CD4-positive, alpha-beta T cell treated with Interferon gamma for 1 hour (primary cell): ENCODE results near the gene CA10.

Experiments used
- DNase-seq: peaks from one replicate; pipeline ENCODE4 v3.0.0-alpha.2; 2020

The CA10 gene

DNA sequence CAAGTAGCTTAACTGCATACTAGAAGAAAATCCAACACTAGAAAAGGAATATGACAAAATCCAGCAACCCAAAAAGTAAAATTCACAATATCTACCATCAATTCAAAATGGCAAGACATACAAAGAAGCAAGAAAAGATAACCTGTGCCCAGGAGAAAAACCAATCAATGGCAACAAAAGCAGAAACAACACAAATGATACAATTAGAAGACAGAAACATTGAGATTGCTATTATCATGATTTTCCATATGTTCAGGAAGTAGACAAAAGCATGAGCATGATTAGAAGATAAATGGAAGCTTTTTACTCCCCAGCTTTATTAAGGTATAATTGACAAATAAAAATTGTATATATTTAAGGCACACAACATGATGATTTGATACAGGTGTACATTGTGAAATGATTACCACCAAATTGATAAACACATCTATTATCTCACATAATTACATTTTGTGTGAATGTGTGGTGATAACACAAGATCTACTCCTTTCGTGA is 117.3 kb downstream of the CA10 start:
- DNase-seq, result no peak

DNA sequence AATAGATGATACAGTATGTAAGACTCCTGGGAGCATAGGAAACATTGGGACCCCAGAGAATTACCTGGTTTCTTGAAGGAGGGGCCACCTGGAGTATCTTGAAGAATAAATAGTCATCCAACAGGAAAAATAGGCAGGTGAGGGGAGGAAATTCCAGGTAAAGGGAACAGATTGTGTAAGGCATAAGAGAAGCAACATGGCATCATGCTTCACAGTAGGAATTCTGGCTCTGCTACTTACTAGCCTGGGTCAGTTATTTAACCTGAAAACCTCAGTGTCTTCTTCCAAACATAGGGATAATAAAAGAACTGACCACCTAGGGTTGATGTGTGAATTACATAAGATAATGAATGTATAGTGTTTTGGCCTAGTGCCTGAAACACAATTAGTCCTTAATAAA is 122.1 kb downstream of the CA10 start:
- DNase-seq, result no peak

DNA sequence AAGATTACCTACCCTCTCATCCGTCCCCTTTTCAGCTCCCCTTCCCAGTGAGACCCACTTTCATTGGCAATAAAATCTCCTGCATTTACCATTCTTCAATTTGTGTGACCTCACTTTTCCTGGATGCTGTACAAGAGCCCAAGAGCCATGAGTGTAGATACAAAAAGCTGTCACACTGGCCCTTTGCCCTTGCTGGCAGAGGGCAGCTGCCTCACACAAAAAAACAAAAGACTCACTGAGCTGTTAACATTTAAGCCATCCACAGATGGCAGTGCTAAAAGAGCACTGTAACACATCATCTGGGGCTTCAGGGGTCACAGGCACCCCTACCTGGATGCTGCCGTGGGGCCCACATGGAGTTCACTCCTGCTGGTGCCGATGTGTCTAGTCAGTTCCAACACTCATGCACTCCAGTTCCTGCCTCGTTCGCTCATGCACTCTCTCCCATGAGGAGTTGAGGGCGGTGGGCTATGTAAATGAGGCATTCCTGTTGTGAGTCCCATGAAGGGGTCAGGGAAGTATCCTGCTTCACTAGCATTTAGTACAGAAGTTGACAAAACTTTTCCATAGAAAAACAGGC is 123.1 kb downstream of the CA10 start:
- DNase-seq, result no peak

DNA sequence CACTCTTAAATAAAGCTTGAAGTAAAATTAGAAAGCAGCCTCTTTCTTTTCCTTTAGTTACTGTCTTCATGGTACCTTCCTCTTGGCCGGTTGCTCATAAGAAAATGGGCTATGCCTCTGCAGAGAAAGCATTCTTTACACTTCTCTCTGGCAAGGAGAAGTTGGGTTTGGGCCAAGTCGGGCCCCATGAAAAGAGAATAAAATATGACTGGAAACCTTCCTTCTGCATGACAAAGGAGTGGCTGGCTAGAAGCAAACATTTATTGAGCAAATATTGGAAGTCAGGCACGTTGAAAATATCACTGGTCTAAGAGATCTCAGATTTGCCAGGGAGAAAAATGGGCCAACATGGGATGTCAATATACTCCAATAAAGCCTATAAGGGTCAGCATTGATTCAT is 126.1 kb downstream of the CA10 start:
- DNase-seq, result no peak

DNA sequence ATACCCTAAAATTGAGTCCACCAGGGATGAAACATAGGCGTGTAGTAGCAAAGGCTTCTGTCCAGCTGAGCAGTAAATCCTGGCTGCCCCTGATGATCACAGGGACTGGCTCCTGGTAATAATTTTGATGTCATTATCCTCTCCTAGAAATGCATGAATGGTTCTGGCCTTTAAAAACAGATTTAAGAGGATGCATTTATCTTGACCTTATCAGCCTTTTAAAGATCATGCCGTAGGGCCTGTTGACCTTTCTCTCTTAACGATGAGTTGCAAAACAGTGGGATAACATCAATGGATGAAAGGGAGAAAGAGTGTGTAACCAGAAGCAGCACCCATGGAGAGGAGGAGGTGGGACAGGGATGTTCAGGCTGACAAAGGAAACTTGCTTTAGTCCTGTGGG is 128.5 kb downstream of the CA10 start:
- DNase-seq, result no peak

DNA sequence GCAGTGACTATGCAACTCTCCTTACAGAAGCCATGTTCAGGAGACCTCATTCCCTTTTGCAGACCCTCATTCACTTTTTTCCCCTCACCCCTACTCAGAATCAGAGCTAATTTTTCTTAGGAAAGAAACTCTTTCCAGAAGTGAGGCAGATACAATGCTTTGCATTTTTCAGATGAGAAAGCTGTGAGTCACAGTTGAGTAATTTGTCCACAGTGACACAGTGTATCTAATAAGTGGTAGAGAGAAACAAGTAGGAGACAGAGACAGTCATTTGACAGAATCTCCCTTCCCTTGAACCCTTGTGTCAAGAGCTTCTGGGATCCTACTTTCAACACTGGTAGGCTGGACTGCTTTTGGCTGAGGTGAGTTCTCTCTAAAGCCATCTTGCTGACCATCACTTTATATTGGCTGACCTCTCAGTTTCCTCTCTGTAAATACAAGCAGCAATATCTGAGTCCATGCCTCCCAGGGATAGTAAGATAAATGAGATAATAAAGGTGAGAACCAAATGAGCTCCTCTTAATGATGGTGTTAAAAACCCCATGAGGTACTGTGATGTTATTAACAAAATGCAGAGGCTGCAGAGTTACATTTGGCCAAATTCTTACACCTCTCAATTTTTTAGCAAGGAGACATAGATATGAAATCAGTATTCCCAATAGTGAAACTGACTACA is 130.8 kb downstream of the CA10 start:
- no peak for DNase-seq

DNA sequence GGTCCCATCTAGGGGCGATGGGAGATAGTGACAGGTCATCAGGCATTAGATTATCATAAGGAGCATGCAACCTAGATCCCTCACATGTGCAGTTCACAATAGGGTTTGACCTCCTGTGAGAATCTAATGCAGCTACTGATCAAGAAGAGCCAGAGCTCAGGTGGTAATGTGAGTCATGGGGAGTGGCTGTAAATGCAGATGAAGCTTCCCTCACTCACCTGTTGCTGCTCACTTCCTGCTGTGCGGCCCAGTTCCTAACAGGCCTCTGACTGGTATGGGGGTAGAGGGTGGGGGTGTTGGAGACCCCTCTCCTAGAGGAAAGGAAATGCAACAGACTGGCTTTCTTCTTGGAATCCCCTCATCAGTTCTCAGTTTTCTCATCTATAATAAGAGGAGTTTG is 131.4 kb downstream of the CA10 start:
- DNase-seq, result no peak

DNA sequence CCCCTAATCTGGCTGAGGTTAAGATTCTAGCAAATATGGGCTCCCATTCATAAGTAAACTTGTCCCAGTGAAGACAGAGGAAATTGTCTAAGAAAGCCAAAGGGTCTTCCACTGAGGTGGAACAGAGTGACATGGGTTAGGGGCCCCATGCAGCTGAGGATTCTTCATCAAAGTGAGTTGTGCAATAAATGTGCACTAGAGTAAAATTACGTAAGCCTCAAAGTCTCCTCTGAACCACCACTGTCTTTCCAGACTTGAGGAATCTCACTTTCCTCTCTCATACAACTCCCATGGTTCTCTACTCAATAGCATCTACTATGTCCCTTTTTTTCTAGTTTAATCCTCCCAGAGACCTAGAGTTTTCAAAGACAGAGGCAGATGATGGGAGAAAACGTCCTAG is 132.4 kb downstream of the CA10 start:
- no peak for DNase-seq

DNA sequence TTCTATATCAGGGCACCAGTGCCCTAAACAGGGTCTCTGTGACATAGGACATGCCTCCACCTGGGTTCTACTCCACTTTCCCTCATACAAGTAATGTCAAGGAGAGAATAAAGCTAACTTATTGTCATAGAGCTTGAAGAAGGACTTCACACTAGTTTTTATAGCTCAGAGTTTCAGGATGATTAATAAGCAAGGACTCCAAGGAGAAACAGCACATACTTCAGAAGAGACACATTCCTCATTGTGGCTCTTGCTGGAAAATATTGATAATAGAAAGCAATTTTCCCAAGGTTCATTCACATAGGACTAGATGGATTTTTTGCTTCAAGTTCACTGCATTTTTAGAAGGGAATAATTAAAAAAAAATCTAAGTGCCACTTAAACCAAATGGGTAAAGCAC is 133.3 kb downstream of the CA10 start:
- no peak for DNase-seq

DNA sequence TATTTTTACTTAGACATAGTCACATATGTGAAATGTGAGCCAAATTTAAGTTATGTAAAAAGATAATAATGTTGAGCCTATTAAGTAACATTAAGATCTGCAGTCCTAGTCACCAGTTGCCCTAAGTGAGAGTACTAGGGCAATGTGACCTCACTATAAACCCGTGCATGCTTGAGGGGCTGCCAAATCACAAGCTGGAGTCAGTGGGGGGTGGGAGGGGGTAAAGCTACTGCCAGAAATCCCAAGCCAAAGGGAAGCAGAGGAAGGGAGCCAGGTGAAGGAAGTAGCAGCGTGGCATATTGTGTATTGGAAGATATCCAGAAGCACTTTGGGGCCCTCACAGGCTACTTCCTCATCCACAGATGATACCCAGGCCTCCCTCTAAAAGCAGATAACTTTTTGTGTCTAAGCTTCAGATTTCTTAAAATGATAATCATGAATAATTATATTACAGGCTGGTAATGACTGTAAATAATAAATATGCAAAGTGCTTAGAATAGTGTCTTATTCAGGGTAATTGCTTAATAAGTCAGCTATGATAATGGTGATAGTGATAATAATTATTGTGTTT is 134.1 kb downstream of the CA10 start:
- no peak for DNase-seq

DNA sequence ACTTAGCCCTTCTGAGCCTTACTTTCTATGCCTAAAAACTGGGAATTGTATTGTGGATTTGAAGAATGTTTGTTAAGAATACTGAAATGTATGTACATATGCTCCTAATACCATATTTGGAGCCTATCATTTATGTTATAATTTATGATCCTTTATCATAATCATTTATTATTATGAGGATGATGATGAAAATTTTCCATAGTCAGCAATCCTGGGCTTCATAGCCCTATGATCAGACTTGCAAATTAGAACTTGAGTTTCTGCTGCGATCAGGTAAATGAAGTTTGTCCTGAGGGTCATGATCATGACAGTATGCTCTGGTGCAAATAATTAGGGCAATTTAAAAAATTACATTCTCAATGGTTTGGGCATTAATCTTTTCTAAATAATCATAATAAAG is 147.4 kb downstream of the CA10 start:
- DNase-seq, result no peak

DNA sequence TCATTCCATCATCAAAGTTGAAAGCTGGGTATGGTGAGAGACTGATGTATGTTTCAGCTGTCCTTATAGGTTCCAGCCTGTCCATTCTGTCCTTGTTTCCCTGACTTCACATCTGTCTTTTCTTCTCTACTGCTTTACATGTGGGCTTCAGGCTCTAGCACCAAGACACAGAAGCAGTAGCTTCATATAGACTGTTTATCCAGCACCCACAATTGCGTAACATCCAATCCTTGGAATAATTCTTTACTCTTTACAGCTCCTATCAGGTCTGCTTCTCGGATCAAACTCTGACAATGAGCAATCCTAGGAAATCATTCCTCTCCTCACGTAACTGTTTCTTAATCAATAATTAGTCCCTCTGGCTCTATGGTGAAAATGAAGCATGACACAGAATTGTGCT is 158.9 kb downstream of the CA10 start:
- no peak for DNase-seq

DNA sequence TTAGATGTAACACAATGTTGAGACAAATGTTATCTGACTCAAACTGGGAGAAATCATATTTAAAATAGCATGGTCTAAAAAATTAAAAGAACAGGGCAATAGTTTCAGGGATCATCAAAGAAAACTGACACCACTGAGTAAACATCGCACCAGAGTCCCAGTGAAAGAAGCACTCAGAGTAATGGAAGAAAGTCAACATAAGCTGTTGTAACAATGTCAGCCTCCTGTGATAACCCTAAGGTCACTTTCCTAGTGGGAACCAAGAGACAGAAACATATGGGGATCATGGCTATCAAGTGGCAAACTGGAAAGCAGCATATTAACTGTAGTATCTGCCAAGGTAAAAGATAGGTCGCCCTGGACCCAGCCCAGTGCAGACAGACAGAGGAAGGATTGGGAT is 160.8 kb downstream of the CA10 start:
- no peak for DNase-seq

DNA sequence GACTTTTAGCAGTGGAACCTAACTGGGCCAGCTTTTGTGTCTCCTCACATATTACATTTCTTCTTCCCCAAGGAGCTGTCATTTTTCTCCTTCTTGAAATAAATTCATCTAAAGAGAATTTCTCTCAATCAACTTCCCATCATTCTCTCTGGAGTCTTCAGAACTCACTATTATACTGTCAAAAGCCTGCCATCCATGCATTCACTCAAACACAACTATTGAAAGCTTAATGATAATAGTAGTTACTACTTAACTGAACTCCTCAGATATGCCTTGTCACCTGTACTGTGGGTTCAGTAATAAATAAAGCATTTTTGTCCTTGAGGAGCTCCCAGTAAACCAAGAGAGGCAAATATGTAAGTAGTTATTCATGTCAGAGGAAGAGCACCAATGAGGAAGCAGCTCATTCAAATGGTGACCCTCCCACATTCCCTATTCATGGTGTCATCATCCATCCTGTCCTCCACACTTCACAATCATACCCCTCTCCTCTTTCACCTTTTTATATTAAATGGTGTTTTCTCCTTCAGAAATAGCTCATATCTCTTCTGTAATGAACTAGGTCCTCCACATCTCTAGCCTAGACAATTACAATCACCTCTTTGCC is 162.6 kb downstream of the CA10 start:
- DNase-seq, result no peak

DNA sequence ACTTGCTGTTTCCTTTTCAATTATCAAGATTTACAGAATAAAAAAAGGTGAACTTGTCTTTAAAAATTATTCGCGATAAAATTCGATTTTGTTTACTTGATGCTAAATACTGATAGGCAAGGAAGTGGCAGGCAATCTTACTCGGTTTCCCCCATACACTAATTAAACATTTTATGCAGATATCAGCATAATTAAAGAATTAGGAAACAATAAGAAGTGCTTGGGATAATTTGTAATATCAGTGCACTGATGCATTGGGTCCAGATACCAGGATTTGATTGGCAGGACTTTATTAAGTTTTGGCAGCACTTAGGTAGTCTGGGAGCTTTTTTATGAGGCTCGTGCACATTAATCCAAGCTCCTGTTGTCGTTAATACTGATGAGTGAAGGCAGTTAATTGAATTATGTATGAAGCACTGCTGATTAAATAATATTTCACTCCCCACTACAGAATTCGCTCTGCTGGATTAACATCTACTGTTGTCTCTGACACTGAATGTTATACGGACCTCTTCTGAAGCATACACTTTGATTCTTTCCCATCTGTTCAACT is 165.6 kb downstream of the CA10 start:
- no peak for DNase-seq

DNA sequence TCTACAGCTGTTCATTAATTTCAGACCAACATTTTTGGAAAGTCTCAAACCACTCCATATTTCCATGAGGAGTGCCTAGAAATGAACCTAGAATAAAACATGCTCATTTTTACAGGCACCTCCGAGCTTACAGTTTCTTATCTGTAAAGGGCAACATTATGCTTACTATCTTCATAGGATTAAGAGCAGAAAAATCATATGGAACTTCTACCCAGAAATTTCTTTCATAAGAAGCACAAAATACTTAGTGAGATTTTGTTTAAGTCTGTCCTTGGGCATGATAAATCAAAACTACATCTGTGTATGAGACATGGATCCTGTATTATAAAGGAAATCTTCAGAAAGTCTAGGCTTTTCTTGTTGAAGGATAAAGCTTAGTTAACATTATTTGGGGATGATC is 187.4 kb downstream of the CA10 start:
- DNase-seq, result no peak

DNA sequence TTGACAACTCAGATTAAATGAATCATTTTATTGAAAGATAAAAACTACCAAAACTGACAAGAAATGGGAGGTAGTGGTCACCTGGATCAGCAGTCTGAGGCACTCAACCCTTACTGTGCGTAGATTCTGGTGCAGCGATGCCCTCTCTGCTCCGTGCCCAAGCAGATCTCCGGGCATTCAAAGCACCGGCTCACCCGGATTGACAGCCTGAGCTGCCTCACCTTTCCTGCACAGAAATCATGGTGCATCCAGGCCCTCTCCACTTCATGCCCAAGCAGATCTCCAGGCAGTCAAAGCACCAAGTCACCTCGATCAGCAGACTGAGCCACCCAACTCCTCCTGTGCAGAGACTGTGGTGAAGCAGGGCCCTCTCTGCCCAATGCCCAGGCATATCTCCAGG is 196.8 kb downstream of the CA10 start:
- DNase-seq, result no peak

DNA sequence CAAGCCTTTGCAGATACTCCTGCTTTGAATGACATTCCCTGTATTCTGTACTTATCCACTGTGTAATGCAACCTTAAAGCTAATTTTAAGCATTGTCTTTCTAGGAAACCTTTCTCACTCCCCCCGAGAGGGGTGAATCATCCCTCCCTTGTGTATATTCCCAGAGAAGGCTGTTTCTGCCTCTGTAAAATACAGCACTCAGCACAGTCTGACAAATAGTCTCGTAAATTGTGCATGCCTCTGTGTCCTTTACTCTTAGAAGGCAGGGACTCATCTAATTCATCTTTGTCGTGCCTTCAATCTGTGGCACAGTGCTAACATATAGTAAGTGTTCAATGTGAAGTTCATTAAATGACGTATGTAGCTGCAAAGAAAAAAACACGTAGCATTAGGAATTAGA is 200.7 kb downstream of the CA10 start:
- DNase-seq, result no peak

DNA sequence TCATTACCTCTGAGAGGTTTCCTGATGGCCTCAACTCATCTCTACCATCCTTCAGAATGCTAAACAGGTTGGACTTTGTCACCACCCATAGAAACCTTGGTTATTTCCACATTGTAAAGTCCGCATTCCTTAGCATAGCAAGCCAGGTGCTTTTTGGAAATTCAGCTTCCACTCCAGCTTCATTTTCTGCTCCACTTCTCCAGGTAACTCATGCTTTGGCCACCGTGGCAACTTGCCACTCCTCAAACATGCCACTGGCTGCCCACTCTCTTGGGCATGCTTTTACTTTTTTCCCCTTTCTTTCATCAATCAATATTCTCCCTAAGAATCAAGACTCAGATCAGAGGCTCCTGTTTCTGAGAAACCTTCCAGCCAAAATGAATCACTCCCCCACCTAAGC is 203.3 kb downstream of the CA10 start:
- no peak for DNase-seq

DNA sequence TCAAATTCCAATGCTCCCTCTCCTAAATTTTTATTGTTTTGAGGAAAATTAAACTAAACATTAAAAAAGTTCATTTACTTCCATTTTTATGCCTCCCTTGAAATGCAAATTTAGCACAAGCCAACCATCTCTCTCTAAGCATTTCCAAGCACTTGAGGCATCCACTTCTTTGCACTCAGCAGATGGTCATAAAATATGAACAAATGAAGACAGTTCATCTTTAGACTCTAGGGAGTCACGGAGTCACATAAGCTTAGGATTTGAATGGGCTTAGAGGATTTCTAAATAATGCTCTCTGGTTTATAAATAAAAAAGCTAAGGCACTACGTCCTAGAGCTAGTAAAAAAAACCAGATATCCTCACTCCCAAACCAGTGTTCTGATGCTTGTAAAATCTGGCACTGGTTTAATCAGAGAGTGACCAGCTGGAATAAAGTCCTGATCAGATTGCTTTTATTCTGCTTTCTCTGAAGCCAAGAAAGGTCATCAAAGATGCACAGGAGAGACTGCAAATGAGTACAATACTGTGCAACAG is 204.2 kb downstream of the CA10 start:
- DNase-seq, result no peak

DNA sequence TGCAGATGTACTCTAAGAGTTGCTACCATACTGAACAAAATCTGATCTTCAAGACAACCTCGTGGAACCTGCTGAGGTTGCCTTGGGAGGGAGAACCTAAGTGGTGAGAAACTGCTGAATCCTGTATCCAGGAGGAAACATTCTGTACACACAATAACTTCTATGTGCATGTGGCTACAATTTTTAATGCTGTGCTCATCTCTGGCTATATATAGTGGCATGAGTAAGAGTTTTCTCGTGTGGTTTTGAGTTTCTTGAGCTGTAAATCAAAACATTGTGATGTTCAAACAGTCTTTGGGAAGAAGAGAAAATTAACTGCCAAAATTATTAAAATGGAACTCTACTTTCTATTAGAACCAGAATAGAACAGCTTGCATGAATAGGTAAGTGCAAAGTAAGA is 206.8 kb downstream of the CA10 start:
- DNase-seq, result no peak

DNA sequence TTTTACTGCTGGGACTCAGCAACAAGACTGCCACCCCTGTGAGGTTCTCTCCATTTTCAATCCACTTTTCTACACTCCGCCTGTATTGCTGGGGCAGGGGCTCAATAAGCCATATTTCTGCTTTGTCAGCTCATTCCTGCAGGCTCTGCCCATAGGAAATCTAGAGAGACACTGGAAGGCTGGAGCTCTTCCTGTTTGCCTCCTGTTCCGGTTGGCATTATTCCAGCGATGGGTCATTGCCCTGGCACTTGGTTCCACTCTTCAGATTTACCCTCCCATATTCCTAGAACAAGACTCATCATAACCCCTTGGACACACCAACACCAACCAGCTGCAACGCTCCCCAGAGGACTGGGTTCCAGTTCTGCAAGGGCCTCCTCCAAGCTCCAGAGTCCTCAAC is 210.4 kb downstream of the CA10 start:
- no peak for DNase-seq

DNA sequence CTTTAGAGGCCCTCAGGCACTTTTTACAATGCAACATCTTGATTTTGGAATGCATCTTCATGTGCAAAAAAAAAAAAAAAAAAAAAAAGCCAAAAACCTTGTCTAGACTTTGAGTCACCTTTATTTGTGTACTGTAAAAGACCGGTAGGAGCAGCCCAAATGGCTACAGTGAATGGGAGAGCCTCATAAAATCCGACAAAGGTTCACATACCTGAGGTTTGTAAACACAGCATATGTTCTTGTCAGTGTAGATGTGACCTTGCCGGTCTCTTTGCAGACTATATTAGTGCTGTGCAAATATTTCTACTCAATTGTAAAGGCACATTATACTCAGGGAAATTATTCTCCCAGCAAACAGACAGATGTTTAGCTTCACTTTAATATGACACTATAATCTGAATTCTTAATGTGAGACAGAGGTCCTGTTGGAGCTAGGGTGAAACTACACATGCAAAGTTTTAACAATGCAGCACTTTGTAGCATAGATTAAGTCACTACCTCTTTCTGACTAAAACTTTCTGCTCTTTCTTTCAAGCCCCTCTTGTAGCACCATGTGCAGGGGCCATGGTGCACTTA is 211.3 kb downstream of the CA10 start:
- no peak for DNase-seq
